Activated effector memory CD4-positive, alpha-beta T cell treated with Interleukin-2 at 50 U/mL for 16 hours (primary cell): Measurements from ENCODE around the gene AKNA.

Experiments
- DNase-seq: peaks from one replicate; pipeline ENCODE4 v3.0.0-alpha.2; 2020

AKNA gene

GRCh38 chr9:114394523-114395333 lies 6.9 kb upstream of the AKNA start:
- no peak for DNase-seq

GRCh38 chr9:114392749-114393112 lies 4.9 kb upstream of the AKNA start:
- DNase-seq = no peak

GRCh38 chr9:114390952-114391351 lies 3.2 kb upstream of the AKNA start:
- DNase-seq = no peak

- DNase-seq = no peak
Observed at GRCh38 chr9:114389612-114390368, 2.0 kb upstream of the AKNA start.

- DNase-seq = no peak
Observed at GRCh38 chr9:114388764-114389375, 1.1 kb upstream of the AKNA start.

GRCh38 chr9:114388357-114388682 lies 538 bp upstream of the AKNA start:
- DNase-seq = no peak

GRCh38 chr9:114386886-114387679 lies 699 bp downstream of the AKNA start:
- no peak for DNase-seq

GRCh38 chr9:114386361-114386885 lies 1.4 kb downstream of the AKNA start:
- no peak for DNase-seq

- peak; percentile 81 for DNase-seq
Observed at GRCh38 chr9:114385397-114386181, 2.2 kb downstream of the AKNA start.

GRCh38 chr9:114384836-114385396 lies 2.9 kb downstream of the AKNA start:
- DNase-seq = no peak

GRCh38 chr9:114384341-114384740 lies 3.4 kb downstream of the AKNA start:
- DNase-seq = no peak

GRCh38 chr9:114383521-114384231 lies 4.1 kb downstream of the AKNA start:
- no peak for DNase-seq

- peak; percentile 40 for DNase-seq
Observed at GRCh38 chr9:114382699-114383520, 4.9 kb downstream of the AKNA start.

- DNase-seq = no peak
Observed at GRCh38 chr9:114378883-114379282, 8.9 kb downstream of the AKNA start.

GRCh38 chr9:114378016-114378415 lies 9.8 kb downstream of the AKNA start:
- no peak for DNase-seq

- no peak for DNase-seq
Observed at GRCh38 chr9:114376586-114377445, 11.0 kb downstream of the AKNA start.

GRCh38 chr9:114375386-114376175 lies 12.2 kb downstream of the AKNA start:
- DNase-seq = no peak

GRCh38 chr9:114374936-114375335 lies 12.8 kb downstream of the AKNA start:
- DNase-seq = no peak
